CD4-positive, alpha-beta memory T cell (primary cell): Measurements from ENCODE around the gene RUNX2. TPM values are rescaled to one million over a fixed set of nuclear protein-coding genes. Genes with fewer than 3 reads are reported as not detected.

Experiments used
- CTCF ChIA-PET: fragments of 350-600 bp; sonication (Branson Sonifier 250); formaldehyde crosslinking; loops from one replicate; lab custom pipeline; 2021; ENCODE audit warnings: inconsistent platforms; ENCODE audit not compliant: partially characterized antibody; lab: Charles Lee
- POLR2A ChIA-PET: fragments of 350-600 bp; sonication (Branson Sonifier 250); formaldehyde crosslinking; loops from one replicate; lab custom pipeline; 2021; ENCODE audit not compliant: partially characterized antibody; lab: Charles Lee
- DNase-seq, 5 donors: peaks; one replicate each; pipeline versions ENCODE4 v3.0.0 to v3.0.0-alpha.2; 2020 to 2022; ENCODE audit warnings: mixed read lengths in 1 of 5
- H3K27ac ChIP-seq: one replicate; pipeline ENCODE4 v1.7.0; 2013; ENCODE audit warnings: low read depth, low read length
- H3K27me3 ChIP-seq: 2 replicates; pipeline ENCODE4 v1.7.0; 2013; ENCODE audit warnings: mild to moderate bottlenecking, low read length, moderate library complexity; ENCODE audit not compliant: insufficient read depth
- H3K36me3 ChIP-seq: 2 replicates; pipeline ENCODE4 v1.7.0; 2013; ENCODE audit warnings: mild to moderate bottlenecking, low read length, moderate library complexity; ENCODE audit not compliant: insufficient read depth
- H3K4me1 ChIP-seq: 2 replicates; pipeline ENCODE4 v1.7.0; 2013; ENCODE audit warnings: mild to moderate bottlenecking, low read length, moderate library complexity; ENCODE audit not compliant: insufficient read depth
- H3K4me3 ChIP-seq, 2 donors: one replicate each; pipeline ENCODE4 v1.7.0; 2013; ENCODE audit warnings: low read length in 2 of 2, mild to moderate bottlenecking in 1 of 2
- H3K9me3 ChIP-seq, 2 donors: one replicate each; pipeline ENCODE4 v1.7.0; 2013; ENCODE audit warnings: low read length in 2 of 2, control low read depth in 1 of 2; ENCODE audit not compliant: control insufficient read depth in 1 of 2
- H3K27ac Mint-ChIP-seq, 7 donors: one replicate each; pipeline ENCODE4 v1.8.0; 2020 to 2021; ENCODE audit warnings: mixed read lengths in 7 of 7, mild to moderate bottlenecking in 6 of 7, inconsistent platforms in 3 of 7, moderate library complexity in 3 of 7
- H3K27me3 Mint-ChIP-seq, 2 donors: one replicate each; pipeline ENCODE4 v1.8.0; 2020 to 2021; ENCODE audit warnings: mixed read lengths in 2 of 2
- H3K36me3 Mint-ChIP-seq, 2 donors: one replicate each; pipeline ENCODE4 v1.8.0; 2020 to 2021; ENCODE audit warnings: mixed read lengths in 2 of 2, inconsistent platforms in 1 of 2, mild to moderate bottlenecking in 1 of 2
- H3K4me1 Mint-ChIP-seq, 4 donors: one replicate each; pipeline ENCODE4 v1.8.0; 2020 to 2021; ENCODE audit warnings: mixed read lengths in 4 of 4, mild to moderate bottlenecking in 1 of 4
- H3K4me3 Mint-ChIP-seq, 8 donors: one replicate each; pipeline ENCODE4 v1.8.0; 2020 to 2021; ENCODE audit warnings: mixed read lengths in 8 of 8, mild to moderate bottlenecking in 7 of 8, moderate library complexity in 6 of 8, inconsistent platforms in 3 of 8
- H3K9me3 Mint-ChIP-seq, 8 donors: one replicate each; pipeline ENCODE4 v1.8.0; 2020 to 2021; ENCODE audit warnings: mixed read lengths in 8 of 8, mild to moderate bottlenecking in 5 of 8, inconsistent platforms in 3 of 8, moderate library complexity in 1 of 8
- intact Hi-C: fragments of 100-400 bp; cut with micrococcal nuclease; formaldehyde crosslinking; loops from one replicate; pipeline ENCODE4 v1.15.1; 2023
- polyA plus RNA-seq, 2 donors: library from polyadenylated mRNA; unstranded; fragments of 300-500 nt; fragmentation: Illumina TruSeq; gene quantifications; one replicate each; pipeline ENCODE4 v1.2.3, GENCODE V29; 2021
- total RNA-seq, 2 experiments: library from RNA; stranded (reverse); gene quantifications; one replicate each; pipeline ENCODE4 v1.2.3, GENCODE V29; 2021

Gene RUNX2
- total and polyA plus RNA-seq, 4 experiments from 2014 or later: 4.5 to 26.6 (median 23.3) TPM

DNA sequence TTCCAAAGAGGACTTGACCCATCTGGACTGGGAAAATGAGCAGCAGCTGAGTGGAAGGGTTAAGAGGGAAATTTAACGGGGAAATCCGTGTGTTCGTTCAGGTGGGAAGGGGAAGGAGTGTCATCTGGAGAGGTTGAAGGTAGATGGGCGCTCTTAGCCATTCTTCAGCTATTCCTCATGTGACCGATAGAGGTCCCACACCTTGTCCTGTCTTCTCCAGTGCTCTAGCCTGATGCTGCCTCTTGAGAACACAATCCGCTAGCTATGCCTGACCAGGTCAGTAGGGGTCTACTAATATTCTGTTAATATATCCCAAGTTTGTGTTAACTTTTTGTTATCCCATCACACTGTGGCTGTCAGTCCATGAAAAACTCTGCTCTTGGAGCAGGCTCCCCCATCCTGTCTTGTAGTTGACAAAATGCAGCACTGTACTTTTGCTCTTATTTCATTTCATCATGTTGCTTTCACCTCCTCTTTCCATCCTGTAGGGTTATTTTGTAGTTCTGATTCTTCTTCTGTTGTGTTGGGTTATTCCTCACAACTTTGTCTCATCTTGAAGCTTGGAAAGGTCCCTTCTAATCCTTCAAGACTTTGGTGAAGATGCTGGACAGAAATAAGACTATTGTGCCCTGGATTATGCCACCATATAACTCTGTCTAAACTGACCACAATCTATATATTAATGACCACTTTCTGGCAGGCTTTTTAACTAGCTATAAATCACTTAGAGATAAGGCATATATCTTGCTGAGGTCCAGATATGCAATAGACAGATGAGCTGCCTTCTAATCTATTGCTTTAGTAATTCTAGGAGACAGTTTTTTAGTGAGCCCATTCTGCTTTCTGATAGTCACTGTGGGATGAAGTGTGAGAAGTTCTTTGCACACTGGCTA is 173.0 kb downstream of the RUNX2 start:
- Mint-ChIP-seq H3K27me3 (no peaks in the 10 kb centered on the region), H3K4me3 (no peak overlapping the region), H3K4me1 (peaks cover 29 to 73% (median 58%) of the 10 kb centered on the region in 4 donors), H3K9me3 (peaks cover 0 to 2% (median 0%) of the 10 kb centered on the region in 8 donors), H3K27ac (peak overlapping the region in 4 of 7 donors; percentile 7 to 72 (median 34)), H3K36me3 (peaks cover 42 to 51% of the 10 kb centered on the region in 2 donors)
- H3K9me3 ChIP-seq: no peaks in the 10 kb centered on the region
- ChIA-PET POLR2A (no interaction called here), CTCF (interaction anchor here (1.7 kb wide), 1 partner anchor 213 kb away, joined by 5 read pairs; no protein-coding TSS in a partner anchor)
- no peaks in the 10 kb centered on the region for H3K36me3 ChIP-seq
- H3K27ac ChIP-seq: no peak overlapping the region
- intact Hi-C loops: no loop called here
- H3K4me3 ChIP-seq: no peak overlapping the region
- H3K4me1 ChIP-seq: peaks cover 21% of the 10 kb centered on the region
- no peak for DNase-seq
- no peaks in the 10 kb centered on the region for H3K27me3 ChIP-seq

DNA sequence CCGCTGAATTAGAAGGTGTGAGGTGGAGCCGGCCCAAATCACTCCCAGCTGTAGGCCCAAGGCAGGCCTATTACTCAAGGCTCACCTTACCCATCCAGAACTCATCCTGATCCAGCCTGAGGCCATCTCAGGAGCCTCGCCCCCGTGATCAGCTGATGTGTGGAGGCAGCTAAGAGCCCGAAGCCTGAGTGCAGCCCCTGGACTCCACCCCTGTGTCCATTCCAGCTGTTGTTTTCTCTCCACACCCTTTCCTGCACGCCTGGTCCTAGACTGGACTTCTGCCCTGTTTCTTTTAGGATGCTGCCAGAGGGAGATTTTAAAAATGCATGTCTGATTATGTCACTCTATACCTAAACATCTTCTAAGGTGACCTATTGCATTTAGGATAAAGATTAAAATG is 174.3 kb downstream of the RUNX2 start:
- Histone ChIP-seq H3K4me3 (no peak overlapping the region), H3K27ac (no peak overlapping the region), H3K36me3 (no peaks in the 10 kb centered on the region), H3K27me3 (no peaks in the 10 kb centered on the region), H3K9me3 (no peaks in the 10 kb centered on the region), H3K4me1 (peaks cover 9% of the 10 kb centered on the region)
- CTCF ChIA-PET: no interaction called here
- Mint-ChIP-seq H3K27me3 (no peaks in the 10 kb centered on the region), H3K4me3 (no peak overlapping the region), H3K4me1 (peaks cover 20 to 66% (median 49%) of the 10 kb centered on the region in 4 donors), H3K9me3 (peaks cover 0 to 2% (median 0%) of the 10 kb centered on the region in 8 donors), H3K36me3 (peaks cover 43 to 57% of the 10 kb centered on the region in 2 donors), H3K27ac (peak overlapping the region in 1 of 7 donors; percentile 49)
- no peak for DNase-seq
- POLR2A ChIA-PET: no interaction called here
- intact Hi-C loops: no loop called here

GRCh38 chr6:45504947-45505346 is 176.8 kb downstream of the RUNX2 start:
- Mint-ChIP-seq H3K9me3 (peaks cover 0 to 2% (median 0%) of the 10 kb centered on the region in 8 donors), H3K36me3 (peaks cover 46 to 66% of the 10 kb centered on the region in 2 donors), H3K27me3 (no peaks in the 10 kb centered on the region), H3K4me3 (no peak overlapping the region), H3K27ac (peak overlapping the region in 2 of 7 donors; percentile 43 to 82), H3K4me1 (peaks cover 14 to 56% (median 40%) of the 10 kb centered on the region in 4 donors)
- Histone ChIP-seq H3K4me1 (no peaks in the 10 kb centered on the region), H3K4me3 (no peak overlapping the region), H3K27ac (no peak overlapping the region), H3K27me3 (no peaks in the 10 kb centered on the region), H3K9me3 (no peaks in the 10 kb centered on the region), H3K36me3 (no peaks in the 10 kb centered on the region)
- no peak for DNase-seq
- POLR2A ChIA-PET: interaction anchor here (1.6 kb wide), 1 partner anchor 9 kb away, joined by 3 read pairs; no protein-coding TSS in a partner anchor
- intact Hi-C loops: no loop called here
- CTCF ChIA-PET: no interaction called here

DNA sequence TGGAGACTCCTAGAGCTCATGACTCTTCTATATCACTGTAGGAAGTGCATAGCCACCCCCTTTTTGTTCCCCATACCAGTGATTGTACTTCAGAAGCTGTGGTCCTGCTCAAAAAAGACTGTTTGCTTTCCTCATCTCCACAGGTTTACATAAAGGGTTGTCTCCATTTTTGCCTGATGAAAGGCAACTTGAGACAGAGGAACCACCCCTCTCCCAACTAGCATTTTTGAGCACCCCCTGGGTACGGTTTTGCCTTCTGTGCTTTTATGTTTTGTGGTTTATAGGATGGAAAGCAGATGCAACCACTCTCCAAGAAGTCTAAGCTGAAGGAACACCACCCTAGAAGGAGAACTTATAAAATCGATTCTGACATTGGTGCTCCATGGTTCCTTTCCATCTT is 177.3 kb downstream of the RUNX2 start:
- CTCF ChIA-PET: no interaction called here
- intact Hi-C loops: no loop called here

DNA sequence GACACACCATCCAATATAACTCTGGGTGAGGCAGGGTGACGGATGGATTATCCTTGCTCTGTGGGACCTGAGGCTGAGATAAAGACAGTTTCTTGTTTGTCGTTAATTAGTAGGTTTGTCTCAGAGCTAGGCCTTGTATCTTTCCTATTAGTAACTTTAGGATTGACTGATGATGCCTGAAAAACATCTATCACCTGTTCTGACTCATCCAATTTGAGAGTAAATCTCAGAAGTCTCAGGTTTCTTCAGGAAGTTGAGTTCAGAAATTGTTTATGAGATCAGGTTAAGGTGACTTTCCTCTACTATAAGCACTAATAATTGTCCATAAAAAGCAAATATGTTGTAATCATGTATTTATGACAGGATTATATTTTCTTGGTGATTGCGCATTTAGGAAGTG is 179.1 kb downstream of the RUNX2 start:
- POLR2A ChIA-PET: no interaction called here
- H3K27me3 ChIP-seq: no peaks in the 10 kb centered on the region
- DNase-seq: no peak
- H3K4me1 ChIP-seq: no peaks in the 10 kb centered on the region
- H3K4me3 ChIP-seq: no peak overlapping the region
- no peaks in the 10 kb centered on the region for H3K9me3 ChIP-seq
- H3K27ac Mint-ChIP-seq: peak overlapping the region in 1 of 7 donors; percentile 62
- intact Hi-C loops: no loop called here
- peaks cover 2% of the 10 kb centered on the region for H3K36me3 ChIP-seq
- H3K27me3 Mint-ChIP-seq: no peaks in the 10 kb centered on the region
- H3K4me1 Mint-ChIP-seq: peaks cover 12 to 50% (median 30%) of the 10 kb centered on the region in 4 donors
- peaks cover 43 to 58% of the 10 kb centered on the region in 2 donors for H3K36me3 Mint-ChIP-seq
- H3K9me3 Mint-ChIP-seq: peaks cover 0 to 2% (median 0%) of the 10 kb centered on the region in 8 donors
- no peak overlapping the region for H3K4me3 Mint-ChIP-seq
- H3K27ac ChIP-seq: no peak overlapping the region
- CTCF ChIA-PET: interaction anchor here (1.6 kb wide), 1 partner anchor 11 kb away, joined by 3 read pairs; no protein-coding TSS in a partner anchor

More for the DNA sequence above, 177.3 kb downstream of the RUNX2 start:
- Mint-ChIP-seq H3K36me3 (peaks cover 44 to 67% of the 10 kb centered on the region in 2 donors), H3K27me3 (no peaks in the 10 kb centered on the region), H3K27ac (peak overlapping the region in 2 of 7 donors; percentile 59 to 71), H3K4me3 (no peak overlapping the region), H3K9me3 (peaks cover 0 to 2% (median 0%) of the 10 kb centered on the region in 8 donors), H3K4me1 (peaks cover 14 to 54% (median 38%) of the 10 kb centered on the region in 4 donors)
- DNase-seq: no peak
- Histone ChIP-seq H3K36me3 (no peaks in the 10 kb centered on the region), H3K9me3 (no peaks in the 10 kb centered on the region), H3K4me1 (no peaks in the 10 kb centered on the region), H3K27me3 (no peaks in the 10 kb centered on the region), H3K4me3 (no peak overlapping the region), H3K27ac (no peak overlapping the region)
- POLR2A ChIA-PET: interaction anchor here (1.6 kb wide), 1 partner anchor 10 kb away, joined by 3 read pairs; no protein-coding TSS in a partner anchor

DNA sequence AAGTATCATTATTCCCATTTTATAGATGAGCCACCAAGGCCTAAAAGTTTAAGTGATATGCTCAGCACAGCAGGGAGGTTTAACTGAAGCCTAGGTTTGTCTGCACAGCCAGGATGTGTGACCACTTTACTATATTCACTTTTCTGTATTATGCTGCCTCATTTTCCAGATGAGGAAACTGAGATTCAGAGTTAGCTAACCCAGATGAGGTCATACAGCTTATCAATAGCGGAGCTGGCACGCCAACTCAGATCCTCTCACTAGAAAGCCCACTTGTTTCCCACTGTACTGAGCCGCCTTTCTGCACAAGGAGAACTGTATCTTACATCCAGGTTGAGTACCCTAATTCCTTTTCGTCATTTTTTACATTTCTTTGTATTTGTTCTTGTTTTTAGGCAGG is 181.3 kb downstream of the RUNX2 start:
- intact Hi-C loops: no loop called here
- peaks cover 16% of the 10 kb centered on the region for H3K36me3 ChIP-seq
- Mint-ChIP-seq H3K4me1 (peaks cover 10 to 30% (median 17%) of the 10 kb centered on the region in 4 donors), H3K27ac (peak overlapping the region in 1 of 7 donors; percentile 63), H3K4me3 (no peak overlapping the region), H3K9me3 (peaks cover 0 to 2% (median 0%) of the 10 kb centered on the region in 8 donors), H3K27me3 (no peaks in the 10 kb centered on the region), H3K36me3 (peaks cover 49 to 63% of the 10 kb centered on the region in 2 donors)
- ChIA-PET POLR2A (interaction anchor here (1.3 kb wide), 1 partner anchor 13 kb away, joined by 7 read pairs; no protein-coding TSS in a partner anchor), CTCF (interaction anchor here (1.2 kb wide), 1 partner anchor 205 kb away, joined by 5 read pairs; no protein-coding TSS in a partner anchor)
- no peak overlapping the region for H3K4me3 ChIP-seq
- no peaks in the 10 kb centered on the region for H3K9me3 ChIP-seq
- DNase-seq: no peak
- no peak overlapping the region for H3K27ac ChIP-seq
- no peaks in the 10 kb centered on the region for H3K27me3 ChIP-seq
- no peaks in the 10 kb centered on the region for H3K4me1 ChIP-seq

DNA sequence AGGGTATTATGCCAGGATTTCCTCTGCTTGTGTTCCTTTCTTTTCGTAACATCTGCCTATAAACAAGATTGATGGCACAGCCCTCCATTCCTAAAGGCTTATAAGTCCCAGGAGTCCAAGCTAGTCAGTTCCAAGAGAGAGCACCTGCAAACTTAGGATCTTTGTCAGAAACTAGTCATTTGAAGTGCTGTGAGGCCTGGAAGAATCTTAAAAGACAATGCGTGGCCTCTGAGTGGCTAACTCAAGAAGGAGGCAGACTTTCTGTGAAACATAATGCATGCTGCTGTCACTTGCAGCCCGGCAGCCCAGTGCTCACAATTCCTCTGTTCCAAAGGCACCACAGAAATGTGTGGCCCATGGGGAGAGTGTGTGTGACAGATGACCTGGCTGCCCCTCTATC is 184.6 kb downstream of the RUNX2 start:
- peaks cover 16% of the 10 kb centered on the region for H3K36me3 ChIP-seq

More for the DNA sequence above, 184.6 kb downstream of the RUNX2 start:
- no peaks in the 10 kb centered on the region for H3K27me3 ChIP-seq
- H3K27ac Mint-ChIP-seq: peak overlapping the region in 1 of 7 donors; percentile 11
- H3K4me3 ChIP-seq: no peak overlapping the region
- CTCF ChIA-PET: no interaction called here
- H3K4me1 Mint-ChIP-seq: peaks cover 1 to 7% (median 4%) of the 10 kb centered on the region in 4 donors
- no peak overlapping the region for H3K4me3 Mint-ChIP-seq
- DNase-seq: no peak
- no peaks in the 10 kb centered on the region for H3K9me3 Mint-ChIP-seq
- no peaks in the 10 kb centered on the region for H3K9me3 ChIP-seq
- no peaks in the 10 kb centered on the region for H3K27me3 Mint-ChIP-seq
- peaks cover 47 to 56% of the 10 kb centered on the region in 2 donors for H3K36me3 Mint-ChIP-seq
- intact Hi-C loops: no loop called here
- H3K4me1 ChIP-seq: no peaks in the 10 kb centered on the region
- POLR2A ChIA-PET: no interaction called here
- H3K27ac ChIP-seq: no peak overlapping the region
